CD8-positive, alpha-beta memory T cell (primary cell): Measurements from ENCODE around the gene DAO. TPM values are rescaled to one million over a fixed set of nuclear protein-coding genes. Genes with fewer than 3 reads are reported as not detected.

Experiments used
- CTCF ChIA-PET: fragments of 350-600 bp; sonication (Branson Sonifier 250); formaldehyde crosslinking; loops from one replicate; lab custom pipeline; 2021; ENCODE audit warnings: antibody characterized with exemption; lab: Charles Lee
- POLR2A ChIA-PET: fragments of 350-600 bp; sonication (Branson Sonifier 250); formaldehyde crosslinking; loops from one replicate; lab custom pipeline; 2021; ENCODE audit warnings: antibody characterized with exemption; lab: Charles Lee
- DNase-seq, 5 donors: peaks; one replicate each; pipeline versions ENCODE4 v3.0.0 to v3.0.0-alpha.2; 2020 to 2022; ENCODE audit warnings: mixed read lengths in 1 of 5
- H3K27ac ChIP-seq: one replicate; pipeline ENCODE4 v1.7.0; 2013; ENCODE audit warnings: low read depth, mild to moderate bottlenecking, low read length, moderate library complexity
- H3K27me3 ChIP-seq: 2 replicates; pipeline ENCODE4 v1.7.0; 2013; ENCODE audit warnings: low read length, mild to moderate bottlenecking; ENCODE audit not compliant: insufficient read depth, poor library complexity, severe bottlenecking
- H3K36me3 ChIP-seq: 2 replicates; pipeline ENCODE4 v1.7.0; 2013; ENCODE audit warnings: mild to moderate bottlenecking, low read length, moderate library complexity; ENCODE audit not compliant: insufficient read depth
- H3K4me1 ChIP-seq: 2 replicates; pipeline ENCODE4 v1.7.0; 2013; ENCODE audit warnings: mild to moderate bottlenecking, low read length, moderate library complexity; ENCODE audit not compliant: insufficient read depth
- H3K4me3 ChIP-seq: 2 replicates; pipeline ENCODE4 v1.7.0; 2013; ENCODE audit warnings: mild to moderate bottlenecking, low read length
- H3K9me3 ChIP-seq: 2 replicates; pipeline ENCODE4 v1.7.0; 2013; ENCODE audit warnings: mild to moderate bottlenecking, low read length
- H3K27ac Mint-ChIP-seq, 8 donors: one replicate each; pipeline ENCODE4 v1.8.0; 2020 to 2021; ENCODE audit warnings: mixed read lengths in 8 of 8, mild to moderate bottlenecking in 6 of 8, inconsistent platforms in 3 of 8, moderate library complexity in 3 of 8
- H3K27me3 Mint-ChIP-seq, 2 donors: one replicate each; pipeline ENCODE4 v1.8.0; 2020 to 2021; ENCODE audit warnings: mixed read lengths in 2 of 2, mild to moderate bottlenecking in 1 of 2, moderate library complexity in 1 of 2
- H3K36me3 Mint-ChIP-seq, 3 donors: one replicate each; pipeline ENCODE4 v1.8.0; 2020 to 2021; ENCODE audit warnings: mixed read lengths in 3 of 3, inconsistent platforms in 1 of 3, mild to moderate bottlenecking in 1 of 3
- H3K4me1 Mint-ChIP-seq, 3 donors: one replicate each; pipeline ENCODE4 v1.8.0; 2020 to 2021; ENCODE audit warnings: mixed read lengths in 3 of 3, inconsistent platforms in 1 of 3, mild to moderate bottlenecking in 1 of 3
- H3K4me3 Mint-ChIP-seq, 7 donors: one replicate each; pipeline ENCODE4 v1.8.0; 2020 to 2021; ENCODE audit warnings: mixed read lengths in 7 of 7, mild to moderate bottlenecking in 6 of 7, moderate library complexity in 4 of 7, inconsistent platforms in 2 of 7
- H3K9me3 Mint-ChIP-seq, 5 donors: one replicate each; pipeline ENCODE4 v1.8.0; 2020 to 2022; ENCODE audit warnings: mixed read lengths in 5 of 5, mild to moderate bottlenecking in 3 of 5, moderate library complexity in 2 of 5, inconsistent platforms in 1 of 5
- polyA plus RNA-seq: library from polyadenylated mRNA; unstranded; fragments of 300-500 nt; fragmentation: Illumina TruSeq; gene quantifications from one replicate; pipeline ENCODE4 v1.2.3, GENCODE V29; 2021
- total RNA-seq, 2 experiments: library from RNA; stranded (reverse); gene quantifications; one replicate each; pipeline ENCODE4 v1.2.3, GENCODE V29; 2021

DAO gene
- total and polyA plus RNA-seq, 3 experiments from 2014 or later, result not detected

DNA sequence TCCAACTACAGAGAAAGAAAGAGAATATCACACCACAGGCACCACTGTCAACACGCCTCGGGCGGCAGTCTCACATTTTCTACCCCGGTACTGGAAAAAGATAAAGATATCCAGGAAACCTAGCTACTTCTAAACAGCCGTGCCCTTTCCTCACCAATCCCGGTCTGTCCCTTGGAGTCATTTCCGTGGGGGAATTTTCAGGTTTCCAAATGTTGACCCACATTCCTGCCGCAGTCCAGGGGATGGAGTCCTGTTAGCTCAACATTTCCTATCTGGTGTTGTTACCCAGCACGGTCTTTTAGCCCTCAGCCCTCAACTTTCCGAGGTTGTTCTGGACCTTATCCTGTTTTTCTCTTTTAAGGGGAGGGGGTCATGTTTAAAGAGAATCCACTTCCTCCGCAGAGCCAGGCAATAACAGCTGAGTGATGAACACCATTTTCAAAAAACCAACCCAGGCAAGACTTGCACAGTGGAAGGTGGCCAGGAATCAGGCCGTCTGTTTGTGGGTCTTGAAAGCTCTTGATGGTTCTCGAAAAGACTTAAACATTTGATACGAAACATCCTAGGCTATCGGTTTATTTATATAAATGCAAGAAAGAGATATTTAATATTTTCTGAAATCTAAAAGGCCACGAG is 27.1 kb upstream of the DAO start:
- CTCF ChIA-PET, result no interaction called here
- H3K36me3 ChIP-seq, result peaks cover 14% of the 10 kb centered on the region
- H3K27ac ChIP-seq, result no peak overlapping the region
- H3K4me1 ChIP-seq, result peaks cover 15% of the 10 kb centered on the region
- H3K9me3 ChIP-seq, result no peaks in the 10 kb centered on the region
- POLR2A ChIA-PET, result no interaction called here
- no peaks in the 10 kb centered on the region for H3K27me3 ChIP-seq
- Mint-ChIP-seq H3K36me3 (peaks cover 0 to 39% (median 15%) of the 10 kb centered on the region in 3 donors), H3K4me1 (peaks cover 33 to 41% (median 36%) of the 10 kb centered on the region in 3 donors), H3K4me3 (no peak overlapping the region), H3K27ac (peak overlapping the region in 4 of 8 donors; percentile 37 to 99 (median 57)), H3K9me3 (no peaks in the 10 kb centered on the region), H3K27me3 (peaks cover 0 to 2% of the 10 kb centered on the region in 2 donors)
- H3K4me3 ChIP-seq, result no peak overlapping the region
- no peak for DNase-seq

DNA sequence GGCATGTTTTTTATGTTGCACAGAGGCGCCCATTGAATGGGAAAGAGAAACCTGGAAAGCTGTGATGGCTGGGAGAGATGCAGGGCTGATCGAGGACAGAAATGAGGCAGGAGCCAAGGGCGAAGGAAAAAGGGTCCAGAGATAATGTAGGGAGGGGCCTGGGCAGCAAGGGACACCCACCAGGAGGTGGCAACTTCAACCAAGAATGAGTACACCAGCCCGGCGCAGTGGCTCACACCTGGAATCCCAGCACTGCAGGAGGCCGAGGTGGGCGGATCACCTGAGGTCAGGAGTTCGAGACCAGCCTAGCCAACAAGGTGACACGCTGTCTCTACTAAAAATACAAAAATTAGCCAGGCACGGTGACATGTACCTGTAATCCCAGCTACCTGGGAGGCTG is 26.5 kb upstream of the DAO start:
- Mint-ChIP-seq H3K27ac (peak overlapping the region in 7 of 8 donors; percentile 51 to 99 (median 76)), H3K4me3 (peak overlapping the region in 2 of 7 donors; percentile 34 to 46), H3K9me3 (no peaks in the 10 kb centered on the region), H3K36me3 (peaks cover 0 to 34% (median 8%) of the 10 kb centered on the region in 3 donors), H3K4me1 (peaks cover 34 to 43% (median 39%) of the 10 kb centered on the region in 3 donors), H3K27me3 (peaks cover 0 to 4% of the 10 kb centered on the region in 2 donors)
- POLR2A ChIA-PET, result no interaction called here
- Histone ChIP-seq H3K4me3 (no peak overlapping the region), H3K27ac (no peak overlapping the region), H3K27me3 (no peaks in the 10 kb centered on the region), H3K9me3 (no peaks in the 10 kb centered on the region), H3K36me3 (peaks cover 9% of the 10 kb centered on the region), H3K4me1 (peaks cover 19% of the 10 kb centered on the region)
- CTCF ChIA-PET, result no interaction called here
- no peak for DNase-seq

DNA sequence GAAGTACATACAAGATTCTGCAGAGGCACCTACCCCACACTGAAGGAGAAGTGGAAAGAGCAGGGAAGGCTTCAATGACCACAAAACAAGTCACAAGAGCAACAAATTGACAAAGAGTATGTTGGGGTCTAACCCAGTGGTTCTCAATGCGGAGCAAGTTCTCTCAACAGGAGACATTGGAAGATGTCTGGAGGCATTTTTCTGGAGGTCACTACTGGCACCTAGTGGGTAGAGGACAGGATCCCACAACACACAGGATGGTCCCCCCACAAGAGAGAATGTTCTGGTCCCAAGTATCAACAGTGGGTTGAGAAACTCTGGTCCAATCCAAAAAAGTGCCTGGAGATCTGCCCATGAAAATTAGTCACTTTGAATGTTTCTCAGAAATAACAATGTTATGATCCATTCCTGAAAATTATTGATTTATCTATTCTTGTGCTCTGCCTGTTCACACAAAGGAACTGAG is 25.9 kb upstream of the DAO start:
- Mint-ChIP-seq H3K4me3 (peak overlapping the region in 1 of 7 donors; percentile 66), H3K36me3 (peaks cover 0 to 29% (median 7%) of the 10 kb centered on the region in 3 donors), H3K9me3 (no peaks in the 10 kb centered on the region), H3K4me1 (peaks cover 40 to 48% (median 45%) of the 10 kb centered on the region in 3 donors), H3K27me3 (peaks cover 0 to 5% of the 10 kb centered on the region in 2 donors), H3K27ac (peak overlapping the region in 7 of 8 donors; percentile 25 to 99 (median 91))
- ChIA-PET CTCF (no interaction called here), POLR2A (no interaction called here)
- DNase-seq, result no peak
- Histone ChIP-seq H3K27ac (peak overlapping the region; percentile 60), H3K4me3 (no peak overlapping the region), H3K4me1 (peaks cover 25% of the 10 kb centered on the region), H3K27me3 (no peaks in the 10 kb centered on the region), H3K9me3 (no peaks in the 10 kb centered on the region), H3K36me3 (peaks cover 9% of the 10 kb centered on the region)

DNA sequence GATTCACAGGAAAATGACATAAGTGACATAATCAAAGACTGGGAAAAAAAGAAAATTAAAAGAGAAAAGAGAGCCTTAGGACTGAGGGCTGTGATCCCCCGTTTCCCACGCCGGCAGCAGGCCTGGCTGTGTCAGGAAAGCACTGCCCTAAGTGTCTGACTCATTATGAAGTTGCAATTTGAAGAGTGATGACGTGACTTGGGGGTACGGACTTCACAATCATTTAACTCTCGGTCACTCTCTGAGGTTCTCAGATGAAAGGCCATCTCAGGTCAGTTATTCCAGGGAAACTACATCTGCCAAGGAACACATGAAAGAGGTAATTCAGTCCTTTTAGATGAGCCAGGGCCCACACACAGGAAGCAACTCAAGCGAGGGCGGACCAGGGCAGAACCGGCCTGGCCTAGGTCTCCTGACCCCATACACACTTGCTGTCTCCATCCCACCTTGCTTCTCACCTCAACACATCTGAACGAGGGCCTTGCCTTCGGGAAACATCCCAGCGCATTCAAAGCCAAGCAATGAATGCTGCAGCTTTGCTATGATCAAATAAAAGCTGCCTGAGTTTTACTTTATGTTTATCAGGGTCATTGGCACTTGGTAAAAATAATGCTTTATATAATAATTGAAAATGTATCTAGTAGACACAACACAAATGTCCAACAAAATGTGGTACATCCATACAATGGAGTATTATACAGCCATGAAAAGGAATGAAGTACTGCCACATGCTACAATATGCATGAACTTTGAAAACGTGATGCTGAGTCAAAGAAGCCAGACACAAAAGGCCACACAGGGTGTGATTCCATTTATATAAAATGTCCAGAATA is 25.2 kb upstream of the DAO start:
- DNase-seq, result no peak
- H3K27ac Mint-ChIP-seq, result peak overlapping the region; percentile 49 to 99 (median 98)
- no peaks in the 10 kb centered on the region for H3K27me3 ChIP-seq
- H3K4me1 Mint-ChIP-seq, result peaks cover 42 to 53% (median 49%) of the 10 kb centered on the region in 3 donors
- no peak overlapping the region for H3K4me3 ChIP-seq
- peak overlapping the region; percentile 60 for H3K27ac ChIP-seq
- peaks cover 9% of the 10 kb centered on the region for H3K36me3 ChIP-seq
- H3K36me3 Mint-ChIP-seq, result peaks cover 0 to 29% (median 7%) of the 10 kb centered on the region in 3 donors
- peak overlapping the region in 6 of 7 donors; percentile 20 to 82 (median 50) for H3K4me3 Mint-ChIP-seq
- H3K4me1 ChIP-seq, result peaks cover 30% of the 10 kb centered on the region
- no peaks in the 10 kb centered on the region for H3K9me3 ChIP-seq
- H3K27me3 Mint-ChIP-seq, result peaks cover 0 to 5% of the 10 kb centered on the region in 2 donors
- ChIA-PET POLR2A (no interaction called here), CTCF (no interaction called here)
- no peaks in the 10 kb centered on the region for H3K9me3 Mint-ChIP-seq

DNA sequence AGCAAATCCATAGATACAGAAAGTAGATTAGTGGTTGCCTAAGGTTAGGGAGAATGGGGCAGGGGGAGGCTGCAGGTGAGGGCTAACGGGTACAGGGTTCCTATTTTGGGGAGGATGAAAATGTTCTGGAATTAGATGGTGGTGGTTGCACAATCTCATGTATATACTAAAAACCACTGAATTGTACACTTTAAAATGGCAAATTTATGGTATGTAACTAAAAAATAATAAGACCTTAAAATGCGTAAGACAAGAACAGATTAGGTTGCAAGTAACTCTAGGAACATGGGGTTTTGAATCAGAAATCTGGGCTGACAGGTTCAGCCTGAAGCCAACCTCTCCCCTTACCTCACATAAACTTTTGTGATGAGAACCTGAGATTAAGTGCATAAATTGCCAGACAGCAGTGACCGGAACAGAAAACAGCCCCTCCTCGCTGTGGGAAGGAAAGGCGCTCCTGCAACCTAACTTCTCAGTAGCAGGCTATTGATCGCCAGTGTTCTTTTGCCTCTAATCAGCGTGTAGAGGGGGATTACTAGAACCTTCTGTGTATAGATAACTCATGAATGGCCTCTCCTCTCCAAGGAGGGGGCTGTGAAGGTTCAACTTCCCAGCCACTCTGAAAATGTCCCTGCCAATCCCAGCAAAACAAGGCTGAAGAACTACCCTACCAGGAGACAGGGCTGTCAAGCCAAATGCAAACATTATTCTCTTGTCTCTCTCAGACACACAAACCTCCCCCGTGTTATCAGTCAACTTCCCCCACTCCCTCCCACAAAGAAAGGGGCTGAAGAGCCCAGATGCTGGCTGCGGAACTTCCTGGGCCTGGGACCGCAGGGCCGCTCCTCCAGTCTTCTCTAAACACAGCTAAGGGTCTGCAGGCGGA is 24.4 kb upstream of the DAO start:
- peaks cover 9% of the 10 kb centered on the region for H3K36me3 ChIP-seq
- no peaks in the 10 kb centered on the region for H3K27me3 ChIP-seq
- no peaks in the 10 kb centered on the region for H3K9me3 Mint-ChIP-seq
- peak overlapping the region; percentile 82 to 99 (median 99) for H3K4me3 Mint-ChIP-seq
- CTCF ChIA-PET, result no interaction called here
- H3K4me1 ChIP-seq, result peaks cover 30% of the 10 kb centered on the region
- peaks cover 0 to 5% of the 10 kb centered on the region in 2 donors for H3K27me3 Mint-ChIP-seq
- peaks cover 42 to 53% (median 49%) of the 10 kb centered on the region in 3 donors for H3K4me1 Mint-ChIP-seq
- H3K9me3 ChIP-seq, result no peaks in the 10 kb centered on the region
- H3K27ac ChIP-seq, result peak overlapping the region; percentile 69
- DNase-seq, result no peak
- peaks cover 0 to 29% (median 7%) of the 10 kb centered on the region in 3 donors for H3K36me3 Mint-ChIP-seq
- peak overlapping the region; percentile 49 to 99 (median 98) for H3K27ac Mint-ChIP-seq
- POLR2A ChIA-PET, result no interaction called here
- peak overlapping the region; percentile 95 for H3K4me3 ChIP-seq

DNA sequence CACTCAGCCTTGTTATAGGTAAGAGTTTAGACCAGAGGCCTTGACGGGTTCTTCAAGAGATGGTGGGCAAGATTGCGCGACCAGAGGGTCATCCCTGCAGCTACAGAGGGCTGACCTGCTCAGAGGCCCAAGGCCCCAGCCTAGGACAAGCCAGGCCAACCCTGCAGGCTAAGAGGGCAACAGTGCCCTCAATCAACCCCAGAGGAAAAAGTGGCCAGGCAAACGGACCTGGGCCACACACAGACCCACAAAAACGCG is 23.8 kb upstream of the DAO start:
- peaks cover 9% of the 10 kb centered on the region for H3K36me3 ChIP-seq
- CTCF ChIA-PET, result no interaction called here
- Mint-ChIP-seq H3K27ac (peak overlapping the region; percentile 95 to 99 (median 98)), H3K27me3 (peaks cover 0 to 5% of the 10 kb centered on the region in 2 donors), H3K4me3 (peak overlapping the region; percentile 94 to 99 (median 99)), H3K9me3 (no peaks in the 10 kb centered on the region), H3K4me1 (peaks cover 42 to 53% (median 49%) of the 10 kb centered on the region in 3 donors), H3K36me3 (peaks cover 0 to 29% (median 7%) of the 10 kb centered on the region in 3 donors)
- H3K4me3 ChIP-seq, result peak overlapping the region; percentile 95
- no peaks in the 10 kb centered on the region for H3K27me3 ChIP-seq
- POLR2A ChIA-PET, result no interaction called here
- peak overlapping the region; percentile 69 for H3K27ac ChIP-seq
- H3K4me1 ChIP-seq, result peaks cover 30% of the 10 kb centered on the region
- DNase-seq, result no peak
- no peaks in the 10 kb centered on the region for H3K9me3 ChIP-seq

DNA sequence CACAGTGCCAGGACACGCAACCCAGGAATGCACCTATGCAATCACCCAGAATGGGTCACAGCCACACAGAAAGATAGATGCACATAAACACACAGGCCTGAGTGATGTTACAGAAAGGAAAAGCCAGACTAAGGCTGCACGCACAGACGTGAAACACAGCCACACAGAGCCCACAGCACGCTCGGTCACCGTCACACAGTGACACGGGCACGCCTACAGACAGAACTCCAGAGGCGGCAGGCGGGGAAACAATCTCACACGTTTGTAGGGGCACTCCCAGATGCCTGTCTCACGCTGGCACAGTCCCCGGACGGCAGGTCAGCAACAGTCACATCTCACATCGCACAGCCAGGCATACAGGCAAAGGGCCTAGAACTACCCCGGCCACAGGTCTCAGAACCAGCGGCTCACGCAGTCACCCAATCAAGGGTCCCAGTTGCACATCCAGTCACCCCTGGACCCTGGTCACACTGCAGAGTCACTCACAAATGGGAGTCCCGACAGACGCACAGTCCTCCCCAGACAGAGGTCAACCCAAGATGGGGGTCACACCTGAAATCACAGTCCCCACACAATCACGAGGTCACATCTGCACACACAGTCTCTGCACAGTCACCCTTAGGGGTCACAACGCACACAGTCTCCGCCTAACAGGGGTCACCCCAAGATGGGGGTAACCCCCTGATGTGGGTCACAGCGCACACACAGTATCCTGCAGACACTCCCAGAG is 23.3 kb upstream of the DAO start:
- Mint-ChIP-seq H3K9me3 (no peaks in the 10 kb centered on the region), H3K4me1 (peaks cover 40 to 51% (median 47%) of the 10 kb centered on the region in 3 donors), H3K36me3 (peaks cover 0 to 27% (median 3%) of the 10 kb centered on the region in 3 donors), H3K27ac (peak overlapping the region; percentile 95 to 99 (median 98)), H3K4me3 (peak overlapping the region; percentile 94 to 99 (median 99)), H3K27me3 (peaks cover 0 to 5% of the 10 kb centered on the region in 2 donors)
- no peaks in the 10 kb centered on the region for H3K27me3 ChIP-seq
- H3K9me3 ChIP-seq, result no peaks in the 10 kb centered on the region
- peak overlapping the region; percentile 95 for H3K4me3 ChIP-seq
- peak; percentile 58 to 81 (median 71) for DNase-seq
- H3K27ac ChIP-seq, result peak overlapping the region; percentile 69
- CTCF ChIA-PET, result no interaction called here
- H3K4me1 ChIP-seq, result peaks cover 30% of the 10 kb centered on the region
- H3K36me3 ChIP-seq, result peaks cover 8% of the 10 kb centered on the region
- POLR2A ChIA-PET, result interaction anchor here (0.8 to 1.4 kb wide), 5 partner anchors 13 to 295 kb away, joined by 3 to 12 read pairs (median 4); partner anchors contain the start of genes ISCU and SART3
